ENCODE measurements around the gene ASIC3.

DNA sequence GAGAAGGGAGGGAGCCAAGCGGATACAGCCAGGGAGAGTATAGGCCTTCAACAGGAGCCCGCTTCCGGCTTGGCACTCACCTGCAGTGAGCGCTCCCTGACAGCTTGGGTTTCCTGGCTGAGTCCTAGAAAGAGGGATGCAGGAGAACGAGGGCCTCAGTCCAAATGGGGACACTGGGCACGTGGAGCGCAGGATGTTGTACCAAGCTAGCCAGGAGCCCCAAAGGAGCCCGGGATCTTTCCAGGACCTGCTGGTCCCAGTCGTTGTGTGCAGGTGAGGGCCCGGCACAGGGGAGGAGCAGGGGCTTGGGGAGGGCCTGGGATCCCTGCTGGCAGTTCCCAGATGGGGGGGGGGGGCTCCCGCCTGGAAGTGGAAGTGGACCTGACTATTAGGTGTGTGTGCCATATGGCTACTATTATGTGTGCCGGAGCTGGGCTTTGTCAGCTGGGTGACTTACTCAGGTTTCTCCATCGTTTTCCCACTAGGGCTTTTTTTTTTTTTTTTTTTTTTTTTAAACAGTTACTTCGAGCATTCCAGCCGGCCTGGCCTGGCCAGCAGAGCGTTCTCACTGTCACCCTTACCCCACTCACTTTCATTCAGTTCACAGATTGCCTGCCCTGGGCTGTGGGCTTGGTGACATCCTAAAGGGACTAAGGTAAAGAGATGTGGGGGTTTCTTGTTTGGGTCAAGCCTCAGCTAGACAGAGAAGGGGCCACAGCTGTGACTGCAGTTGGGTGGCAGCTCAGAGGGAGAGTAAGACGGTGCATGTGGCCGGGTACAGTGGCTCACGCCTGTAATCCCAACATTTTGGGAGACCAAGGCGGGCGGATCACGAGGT is 41.8 kb downstream of the ASIC3 start:
- TF ChIP-seq, protein P1, sequence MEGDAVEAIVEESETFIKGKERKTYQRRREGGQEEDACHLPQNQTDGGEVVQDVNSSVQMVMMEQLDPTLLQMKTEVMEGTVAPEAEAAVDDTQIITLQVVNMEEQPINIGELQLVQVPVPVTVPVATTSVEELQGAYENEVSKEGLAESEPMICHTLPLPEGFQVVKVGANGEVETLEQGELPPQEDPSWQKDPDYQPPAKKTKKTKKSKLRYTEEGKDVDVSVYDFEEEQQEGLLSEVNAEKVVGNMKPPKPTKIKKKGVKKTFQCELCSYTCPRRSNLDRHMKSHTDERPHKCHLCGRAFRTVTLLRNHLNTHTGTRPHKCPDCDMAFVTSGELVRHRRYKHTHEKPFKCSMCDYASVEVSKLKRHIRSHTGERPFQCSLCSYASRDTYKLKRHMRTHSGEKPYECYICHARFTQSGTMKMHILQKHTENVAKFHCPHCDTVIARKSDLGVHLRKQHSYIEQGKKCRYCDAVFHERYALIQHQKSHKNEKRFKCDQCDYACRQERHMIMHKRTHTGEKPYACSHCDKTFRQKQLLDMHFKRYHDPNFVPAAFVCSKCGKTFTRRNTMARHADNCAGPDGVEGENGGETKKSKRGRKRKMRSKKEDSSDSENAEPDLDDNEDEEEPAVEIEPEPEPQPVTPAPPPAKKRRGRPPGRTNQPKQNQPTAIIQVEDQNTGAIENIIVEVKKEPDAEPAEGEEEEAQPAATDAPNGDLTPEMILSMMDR (IDR thresholded peaks at IDR 0.05) = no peak
- TF ChIP-seq CBX2 (IDR thresholded peaks at IDR 0.05; ENCODE audit: borderline replicate concordance, low read depth) (no peak), POLR2A (IDR thresholded peaks at IDR 0.05; ENCODE audit: low read length) (no peak), RFX5 (IDR thresholded peaks at IDR 0.05) (no peak), ZSCAN20 (CRISPR knock-in tag; IDR thresholded peaks at IDR 0.05) (no peak), POLR2AphosphoS2 (conservative IDR thresholded peaks at IDR 0.05; ENCODE audit: low read length) (no peak), MAZ (IDR thresholded peaks at IDR 0.05; ENCODE audit: borderline replicate concordance, low read depth, low read length) (no peak), RCOR1 (IDR thresholded peaks at IDR 0.05; ENCODE audit: low read depth, low read length) (no peak), GATA3 (IDR thresholded peaks at IDR 0.05; ENCODE audit: borderline replicate concordance) (no peak), TFCP2L1 (CRISPR knock-in tag; IDR thresholded peaks at IDR 0.05) (no peak), HDAC2 (IDR thresholded peaks at IDR 0.05) (no peak)
- TF ChIP-seq, protein P2, sequence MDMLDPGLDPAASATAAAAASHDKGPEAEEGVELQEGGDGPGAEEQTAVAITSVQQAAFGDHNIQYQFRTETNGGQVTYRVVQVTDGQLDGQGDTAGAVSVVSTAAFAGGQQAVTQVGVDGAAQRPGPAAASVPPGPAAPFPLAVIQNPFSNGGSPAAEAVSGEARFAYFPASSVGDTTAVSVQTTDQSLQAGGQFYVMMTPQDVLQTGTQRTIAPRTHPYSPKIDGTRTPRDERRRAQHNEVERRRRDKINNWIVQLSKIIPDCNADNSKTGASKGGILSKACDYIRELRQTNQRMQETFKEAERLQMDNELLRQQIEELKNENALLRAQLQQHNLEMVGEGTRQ (IDR thresholded peaks at IDR 0.05) = no peak
- TF ChIP-seq, protein P3, sequence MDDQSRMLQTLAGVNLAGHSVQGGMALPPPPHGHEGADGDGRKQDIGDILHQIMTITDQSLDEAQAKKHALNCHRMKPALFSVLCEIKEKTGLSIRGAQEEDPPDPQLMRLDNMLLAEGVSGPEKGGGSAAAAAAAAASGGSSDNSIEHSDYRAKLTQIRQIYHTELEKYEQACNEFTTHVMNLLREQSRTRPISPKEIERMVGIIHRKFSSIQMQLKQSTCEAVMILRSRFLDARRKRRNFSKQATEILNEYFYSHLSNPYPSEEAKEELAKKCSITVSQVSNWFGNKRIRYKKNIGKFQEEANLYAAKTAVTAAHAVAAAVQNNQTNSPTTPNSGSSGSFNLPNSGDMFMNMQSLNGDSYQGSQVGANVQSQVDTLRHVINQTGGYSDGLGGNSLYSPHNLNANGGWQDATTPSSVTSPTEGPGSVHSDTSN (IDR thresholded peaks at IDR 0.05) = no peak

Data from A549 (cell line).